GM12874 (cell line): Measurements from ENCODE around the gene PCARE.

ENCODE experiments used
- TF ChIP-seq, protein P1 (sequence below): IDR thresholded peaks from 2 replicates; pipeline ENCODE4 v1.5.1; 2011; ENCODE audit warnings: low read depth, mild to moderate bottlenecking, control low read depth, low read length, moderate library complexity; ENCODE audit not compliant: insufficient read depth

Gene PCARE

DNA sequence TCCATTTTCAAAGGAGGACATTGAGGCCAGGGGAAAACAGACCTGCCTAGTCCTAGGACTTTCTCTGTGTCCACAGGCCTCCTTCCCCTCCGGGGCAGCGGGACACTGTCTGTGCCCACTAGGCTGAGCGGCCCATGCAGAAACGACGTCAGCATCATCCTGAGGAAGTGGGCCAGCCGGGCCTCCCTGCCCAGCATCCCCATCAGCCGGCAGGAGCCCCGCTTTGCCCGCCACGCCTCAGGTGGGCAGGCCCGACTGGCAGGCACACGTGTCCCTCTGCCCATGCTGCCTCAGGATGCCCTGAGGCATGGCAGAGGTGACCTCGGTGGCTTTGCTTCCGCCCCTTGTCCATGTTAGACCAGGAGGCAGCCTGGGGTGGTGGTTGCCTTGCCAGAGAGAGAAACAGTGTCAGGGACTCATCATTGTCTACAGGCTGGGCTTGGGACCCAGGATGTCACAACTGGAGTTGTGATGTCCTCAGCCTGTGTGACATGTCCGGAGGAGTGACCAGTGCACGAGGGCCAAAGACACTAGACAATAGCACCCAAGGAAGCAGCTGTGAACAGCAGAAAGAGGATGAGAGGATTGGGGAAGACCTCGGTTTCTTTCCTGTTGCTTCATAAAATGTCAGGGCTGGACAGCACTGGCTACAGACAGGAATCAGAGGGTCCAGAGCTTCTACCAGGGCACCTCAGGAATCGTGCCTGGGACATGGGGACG lies 56.4 kb downstream of the PCARE start:
- TF ChIP-seq, protein P1, sequence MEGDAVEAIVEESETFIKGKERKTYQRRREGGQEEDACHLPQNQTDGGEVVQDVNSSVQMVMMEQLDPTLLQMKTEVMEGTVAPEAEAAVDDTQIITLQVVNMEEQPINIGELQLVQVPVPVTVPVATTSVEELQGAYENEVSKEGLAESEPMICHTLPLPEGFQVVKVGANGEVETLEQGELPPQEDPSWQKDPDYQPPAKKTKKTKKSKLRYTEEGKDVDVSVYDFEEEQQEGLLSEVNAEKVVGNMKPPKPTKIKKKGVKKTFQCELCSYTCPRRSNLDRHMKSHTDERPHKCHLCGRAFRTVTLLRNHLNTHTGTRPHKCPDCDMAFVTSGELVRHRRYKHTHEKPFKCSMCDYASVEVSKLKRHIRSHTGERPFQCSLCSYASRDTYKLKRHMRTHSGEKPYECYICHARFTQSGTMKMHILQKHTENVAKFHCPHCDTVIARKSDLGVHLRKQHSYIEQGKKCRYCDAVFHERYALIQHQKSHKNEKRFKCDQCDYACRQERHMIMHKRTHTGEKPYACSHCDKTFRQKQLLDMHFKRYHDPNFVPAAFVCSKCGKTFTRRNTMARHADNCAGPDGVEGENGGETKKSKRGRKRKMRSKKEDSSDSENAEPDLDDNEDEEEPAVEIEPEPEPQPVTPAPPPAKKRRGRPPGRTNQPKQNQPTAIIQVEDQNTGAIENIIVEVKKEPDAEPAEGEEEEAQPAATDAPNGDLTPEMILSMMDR: no peak

DNA sequence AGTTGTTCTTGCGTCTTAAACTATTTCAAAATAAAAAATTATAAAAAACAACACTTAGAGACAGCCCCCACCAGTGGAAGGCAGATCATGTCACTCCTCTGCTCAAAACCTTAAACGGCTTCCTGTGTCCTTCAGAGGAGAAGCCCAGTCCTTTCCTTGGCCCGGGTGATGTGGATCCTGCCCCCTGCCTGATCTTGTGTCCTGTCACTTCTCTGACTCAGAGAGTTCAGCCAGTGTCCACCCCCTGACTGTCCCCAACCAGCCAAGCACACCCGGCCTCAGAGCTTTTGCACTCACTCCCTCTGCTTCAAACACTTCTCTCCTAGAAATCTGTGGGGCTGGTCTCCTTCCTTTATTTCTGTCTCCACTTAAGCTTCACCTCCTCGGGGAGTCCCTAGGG lies 57.8 kb downstream of the PCARE start:
- TF ChIP-seq, protein P1: no peak

DNA sequence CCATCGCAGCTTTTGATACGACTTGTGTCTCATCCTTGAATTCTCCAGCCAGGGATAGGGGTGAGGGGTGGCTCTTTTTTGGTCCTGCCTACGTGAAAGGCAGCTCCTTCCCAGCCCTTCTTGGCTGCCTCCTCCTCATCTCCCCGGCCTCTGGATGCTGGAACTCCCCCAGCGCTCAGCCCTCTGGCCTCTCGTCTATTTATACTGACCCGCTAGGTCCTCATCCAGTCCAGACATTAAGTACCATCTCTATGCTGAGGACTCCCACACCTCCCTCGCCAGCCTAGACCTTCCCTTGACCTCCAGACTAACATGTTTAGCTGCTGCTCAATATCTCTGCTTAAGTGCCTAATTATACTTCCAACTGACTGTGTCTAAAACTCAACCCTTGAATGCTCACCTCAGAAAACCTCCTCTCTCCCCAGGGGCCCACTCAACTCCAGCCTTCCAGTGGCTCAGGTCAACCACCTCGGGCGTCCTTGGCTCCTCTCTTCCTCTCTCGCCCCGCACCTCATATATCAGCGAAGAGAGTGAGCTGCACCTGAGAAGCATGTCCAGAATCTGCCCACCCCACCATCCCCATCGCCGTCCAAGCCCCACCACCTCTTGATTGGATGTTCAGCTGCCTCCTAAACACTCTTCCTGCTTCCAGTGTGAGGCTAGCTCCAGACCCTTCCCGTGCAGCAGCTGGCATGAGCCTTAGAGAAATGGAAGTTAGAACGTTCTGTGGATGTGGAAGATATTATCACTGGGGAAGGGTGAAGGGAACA lies 58.4 kb downstream of the PCARE start:
- TF ChIP-seq, protein P1: no peak

DNA sequence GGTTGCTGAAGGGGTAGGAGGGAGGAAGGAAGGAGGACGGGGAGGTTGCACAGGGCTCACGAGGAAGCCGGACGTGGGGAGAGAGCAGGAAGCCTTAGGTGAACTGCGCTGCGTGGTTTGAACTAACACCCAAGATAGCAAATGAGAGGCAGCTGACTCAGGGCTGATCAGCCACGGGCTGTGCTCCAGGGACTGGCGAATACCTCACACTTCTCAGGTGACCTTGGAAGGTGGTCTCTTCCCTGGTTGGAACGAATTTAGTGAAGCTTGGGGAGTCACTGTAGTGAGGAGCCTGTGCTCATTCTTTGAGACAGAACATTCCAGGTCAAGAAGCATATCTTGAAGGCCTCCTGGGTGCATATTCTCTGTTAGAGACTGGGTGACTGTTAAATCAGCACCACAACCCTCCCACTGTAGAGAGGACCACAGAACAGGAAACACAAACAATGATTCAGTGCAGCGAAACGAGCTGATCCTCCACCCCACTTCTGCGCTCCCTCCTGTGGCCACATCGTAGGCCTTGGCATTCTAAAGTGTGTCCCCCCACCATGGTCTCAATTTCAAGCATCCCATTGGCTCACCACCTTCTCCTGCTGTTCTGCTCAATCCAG lies 59.4 kb downstream of the PCARE start:
- TF ChIP-seq, protein P1: peak; percentile 39; the same call in 1 of the 2 replicates

DNA sequence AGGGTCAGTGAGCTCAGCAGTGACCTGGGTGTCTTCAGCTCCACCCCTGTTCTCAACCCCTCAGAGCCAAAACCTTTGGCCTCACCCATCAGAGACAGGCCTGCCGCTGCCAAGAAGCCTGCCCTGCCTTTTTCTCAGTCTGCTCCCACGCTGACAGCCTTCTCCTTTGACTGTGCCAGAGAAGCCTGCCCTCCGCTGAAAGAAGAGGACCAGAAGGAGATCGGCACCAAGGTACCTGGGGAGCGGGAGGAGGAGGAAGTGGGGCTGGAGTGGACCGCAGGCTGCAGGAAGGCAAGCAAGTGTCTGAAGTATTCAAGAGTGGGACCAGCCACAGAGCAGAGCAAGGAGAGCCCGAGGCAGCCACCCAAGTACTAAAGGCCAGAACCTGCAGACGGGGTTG lies 60.0 kb downstream of the PCARE start:
- TF ChIP-seq, protein P1: no peak

DNA sequence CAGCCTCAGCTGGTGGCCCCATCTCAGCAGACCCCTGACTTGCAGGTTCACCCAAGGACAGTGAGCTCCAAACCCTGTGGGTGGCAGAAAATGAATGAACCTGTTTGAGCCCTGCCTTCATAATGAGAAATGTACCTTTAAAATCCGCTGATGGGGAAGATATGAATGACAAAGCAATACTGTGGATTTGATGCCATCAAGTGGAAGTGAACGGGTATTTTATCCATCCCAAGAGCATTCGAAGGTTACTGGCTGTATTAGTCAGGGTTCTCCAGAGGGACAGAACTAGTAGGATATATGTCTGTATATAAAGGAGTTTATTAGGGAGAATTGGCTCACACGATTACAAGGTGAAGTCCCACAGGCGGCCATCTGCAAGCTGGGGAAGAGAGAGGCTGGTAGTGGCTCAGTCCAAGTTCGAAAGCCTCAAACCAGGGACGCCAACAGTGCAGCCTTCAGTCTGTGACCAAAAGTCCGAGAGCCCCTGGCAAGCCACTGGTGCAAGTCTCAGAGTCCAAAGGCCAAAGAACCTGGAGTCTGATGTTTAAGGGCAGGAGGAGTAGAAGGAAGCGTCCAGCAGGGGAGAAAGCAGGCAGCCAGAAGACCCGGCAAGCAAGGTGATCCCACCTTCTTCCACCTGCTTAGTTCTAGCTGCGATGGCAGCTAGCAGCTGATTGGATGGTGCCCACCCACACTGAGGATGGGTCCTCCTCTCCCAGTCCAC lies 61.1 kb downstream of the PCARE start:
- TF ChIP-seq, protein P1: no peak

DNA sequence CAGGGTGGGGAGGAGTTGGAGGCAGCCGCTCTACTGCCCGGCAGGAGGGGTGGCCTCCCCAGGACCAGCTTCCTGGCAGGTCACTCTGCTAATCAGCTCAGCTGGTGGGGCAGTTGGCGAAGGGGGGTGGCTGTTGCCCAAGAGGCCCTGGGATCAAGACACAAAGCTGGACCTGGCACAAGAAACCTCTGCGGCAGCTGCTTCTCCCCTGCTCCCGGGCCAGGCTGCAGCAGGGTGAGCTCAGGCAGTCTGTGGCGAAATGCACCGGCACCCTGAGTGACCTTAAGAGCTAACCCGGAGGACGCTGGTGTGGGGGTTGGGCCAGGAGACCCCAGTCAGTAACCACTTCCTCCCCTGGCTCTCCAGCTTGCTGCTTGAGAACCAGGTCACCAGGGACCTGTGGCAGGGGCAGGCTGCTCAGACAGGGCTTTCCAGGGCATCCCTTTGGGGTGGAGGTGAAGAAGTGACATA lies 62.1 kb downstream of the PCARE start:
- TF ChIP-seq, protein P1: no peak
